Sigmoid colon (tissue), 4 donors: ENCODE measurements around the gene NCAN.

ENCODE experiments used
- EP300 ChIP-seq, 4 donors: sonication (generic); formaldehyde crosslinking; IDR thresholded peaks; one replicate each; pipeline ENCODE4 v1.6.1; 2017; ENCODE audit warnings: antibody characterized with exemption in 4 of 4
- TF ChIP-seq, protein P1 (sequence below), 4 experiments: fragments of 450-650 bp in 3 of 4; fragments of 200-600 bp in 1 of 4; IDR thresholded peaks; one replicate each; pipeline ENCODE4 v1.5.1; 2016 to 2019; ENCODE audit warnings: antibody characterized with exemption in 4 of 4, mild to moderate bottlenecking in 3 of 4, moderate library complexity in 2 of 4

DNA sequence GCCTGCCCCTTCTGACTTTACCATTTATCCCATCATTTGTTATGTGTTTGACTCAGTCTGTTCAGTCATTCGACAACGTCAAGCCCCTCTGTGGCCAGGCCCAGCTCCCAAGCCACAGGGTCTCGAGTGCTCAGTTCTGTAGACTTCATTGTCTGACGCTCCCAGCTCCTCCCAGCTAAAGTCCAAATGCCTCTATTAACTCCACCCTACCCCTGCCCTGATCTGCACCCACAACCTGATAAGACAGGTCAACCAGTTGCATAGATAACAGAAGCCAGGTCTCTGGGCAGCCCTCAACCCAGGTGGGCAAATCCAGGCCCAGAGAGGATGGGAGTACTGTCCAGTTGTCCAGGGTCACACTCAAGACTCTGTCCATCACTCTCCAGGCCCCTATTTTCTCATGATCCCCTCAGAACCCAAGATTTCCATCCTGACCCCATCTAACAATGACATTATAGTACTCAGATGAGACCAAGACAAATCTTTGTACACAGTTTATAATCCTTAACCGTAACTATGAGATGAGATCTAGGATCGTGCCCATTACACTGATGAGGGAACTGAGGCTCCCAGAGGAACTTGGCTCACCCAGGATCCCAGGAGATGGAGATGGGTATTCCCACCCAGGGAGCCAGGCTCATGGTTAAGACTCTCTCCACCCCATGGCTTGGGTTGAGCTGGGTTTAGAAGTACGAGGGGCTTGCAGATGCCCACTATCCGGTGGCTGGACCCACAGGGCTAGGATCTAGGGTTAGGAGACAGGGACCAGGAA is 60.3 kb downstream of the NCAN start:
- no peak for TF ChIP-seq EP300 (IDR thresholded peaks at IDR 0.05)
- TF ChIP-seq, protein P1, sequence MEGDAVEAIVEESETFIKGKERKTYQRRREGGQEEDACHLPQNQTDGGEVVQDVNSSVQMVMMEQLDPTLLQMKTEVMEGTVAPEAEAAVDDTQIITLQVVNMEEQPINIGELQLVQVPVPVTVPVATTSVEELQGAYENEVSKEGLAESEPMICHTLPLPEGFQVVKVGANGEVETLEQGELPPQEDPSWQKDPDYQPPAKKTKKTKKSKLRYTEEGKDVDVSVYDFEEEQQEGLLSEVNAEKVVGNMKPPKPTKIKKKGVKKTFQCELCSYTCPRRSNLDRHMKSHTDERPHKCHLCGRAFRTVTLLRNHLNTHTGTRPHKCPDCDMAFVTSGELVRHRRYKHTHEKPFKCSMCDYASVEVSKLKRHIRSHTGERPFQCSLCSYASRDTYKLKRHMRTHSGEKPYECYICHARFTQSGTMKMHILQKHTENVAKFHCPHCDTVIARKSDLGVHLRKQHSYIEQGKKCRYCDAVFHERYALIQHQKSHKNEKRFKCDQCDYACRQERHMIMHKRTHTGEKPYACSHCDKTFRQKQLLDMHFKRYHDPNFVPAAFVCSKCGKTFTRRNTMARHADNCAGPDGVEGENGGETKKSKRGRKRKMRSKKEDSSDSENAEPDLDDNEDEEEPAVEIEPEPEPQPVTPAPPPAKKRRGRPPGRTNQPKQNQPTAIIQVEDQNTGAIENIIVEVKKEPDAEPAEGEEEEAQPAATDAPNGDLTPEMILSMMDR (IDR thresholded peaks at IDR 0.05), result no peak
